IPS DF 6.9 (cell line): Measurements from ENCODE around the gene VRTN.
A peak's percentile ranks its signal among the peaks of the same experiment; 100 is the strongest.
"Not testable (repeated sequence)": the region's sequence is repeated elsewhere in the genome, so short reads cannot be mapped to it uniquely, and the experiment has no call there.

ENCODE experiments used
- DNase-seq: peaks from one replicate; pipeline ENCODE4 v3.0.0-alpha.2; 2013; ENCODE audit warnings: low read depth, low spot score
- H3K27ac ChIP-seq: one replicate; pipeline ENCODE4 v1.5.1; 2013; ENCODE audit warnings: low read length, control low read depth
- H3K27me3 ChIP-seq: 2 replicates; pipeline ENCODE4 v1.6.1; 2013; ENCODE audit warnings: mild to moderate bottlenecking, low read length; ENCODE audit not compliant: control insufficient read depth, insufficient read depth
- H3K36me3 ChIP-seq: 2 replicates; pipeline ENCODE4 v1.6.1; 2013; ENCODE audit warnings: low read length; ENCODE audit not compliant: control insufficient read depth, insufficient read depth
- H3K4me1 ChIP-seq: 2 replicates; pipeline ENCODE4 v1.6.1; 2013; ENCODE audit warnings: low read length; ENCODE audit not compliant: control insufficient read depth, insufficient read depth
- H3K4me3 ChIP-seq: 2 replicates; pipeline ENCODE4 v1.5.1; 2013; ENCODE audit warnings: mild to moderate bottlenecking, low read length
- H3K9me3 ChIP-seq: 2 replicates; pipeline ENCODE4 v1.6.1; 2013; ENCODE audit warnings: low read length, inconsistent platforms; ENCODE audit not compliant: control insufficient read depth, insufficient read depth
- WGBS: extraction: QIAGEN DNeasy Blood & Tissue Kit; methylation state at CpG from one replicate; pipeline ENCODE4 v1.1.7; 2013; ENCODE audit warnings: mixed read lengths, missing lambda C conversion rate; ENCODE audit not compliant: insufficient read length, insufficient coverage; 5-methylcytosine and 5-hydroxymethylcytosine counted together

VRTN gene

DNA sequence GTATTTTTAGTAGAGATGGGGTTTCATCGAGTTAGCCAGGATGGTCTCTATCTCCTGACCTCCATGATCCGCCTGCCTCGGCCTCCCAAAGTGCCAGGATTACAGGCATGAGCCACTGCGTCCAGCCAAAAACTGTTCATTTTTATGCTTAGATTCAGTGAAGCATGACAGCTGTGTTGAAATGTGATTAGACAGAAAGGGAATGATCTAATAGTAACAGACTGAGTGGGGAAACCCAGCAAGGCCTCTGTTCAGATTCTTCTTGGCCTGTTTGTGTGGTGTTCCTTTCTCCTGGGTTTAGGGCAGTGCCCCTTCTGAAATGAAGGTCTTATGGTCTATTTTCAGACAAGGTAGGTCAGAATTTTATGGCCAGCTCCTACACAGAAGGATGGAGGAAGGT lies 33.7 kb upstream of the VRTN start:
- no peak overlapping the region for H3K27ac ChIP-seq
- no peak for DNase-seq
- no peaks in the 10 kb centered on the region for H3K4me1 ChIP-seq
- no peaks in the 10 kb centered on the region for H3K27me3 ChIP-seq
- no CpG with 5 or more reads among the region's 4 CpGs for WGBS
- no peaks in the 10 kb centered on the region for H3K36me3 ChIP-seq
- H3K9me3 ChIP-seq: no peaks in the 10 kb centered on the region
- no peak overlapping the region for H3K4me3 ChIP-seq

GRCh38 chr14:74324931-74325361 lies 23.3 kb upstream of the VRTN start:
- WGBS: 100% methylated on average over 1 of the region's 3 CpGs
- no peak for DNase-seq
- H3K4me1 ChIP-seq: peaks cover 6% of the 10 kb centered on the region; the same call in 1 of the 2 replicates
- no peaks in the 10 kb centered on the region for H3K9me3 ChIP-seq
- H3K27me3 ChIP-seq: no peaks in the 10 kb centered on the region
- H3K36me3 ChIP-seq: no peaks in the 10 kb centered on the region
- no peak overlapping the region for H3K4me3 ChIP-seq
- H3K27ac ChIP-seq: no peak overlapping the region

- whole genome bisulfite sequencing: no CpG with 5 or more reads among the region's 3 CpGs
- no peak for DNase-seq
These were observed 22.8 kb upstream of the VRTN start for GRCh38 chr14:74325446-74325845.

DNA sequence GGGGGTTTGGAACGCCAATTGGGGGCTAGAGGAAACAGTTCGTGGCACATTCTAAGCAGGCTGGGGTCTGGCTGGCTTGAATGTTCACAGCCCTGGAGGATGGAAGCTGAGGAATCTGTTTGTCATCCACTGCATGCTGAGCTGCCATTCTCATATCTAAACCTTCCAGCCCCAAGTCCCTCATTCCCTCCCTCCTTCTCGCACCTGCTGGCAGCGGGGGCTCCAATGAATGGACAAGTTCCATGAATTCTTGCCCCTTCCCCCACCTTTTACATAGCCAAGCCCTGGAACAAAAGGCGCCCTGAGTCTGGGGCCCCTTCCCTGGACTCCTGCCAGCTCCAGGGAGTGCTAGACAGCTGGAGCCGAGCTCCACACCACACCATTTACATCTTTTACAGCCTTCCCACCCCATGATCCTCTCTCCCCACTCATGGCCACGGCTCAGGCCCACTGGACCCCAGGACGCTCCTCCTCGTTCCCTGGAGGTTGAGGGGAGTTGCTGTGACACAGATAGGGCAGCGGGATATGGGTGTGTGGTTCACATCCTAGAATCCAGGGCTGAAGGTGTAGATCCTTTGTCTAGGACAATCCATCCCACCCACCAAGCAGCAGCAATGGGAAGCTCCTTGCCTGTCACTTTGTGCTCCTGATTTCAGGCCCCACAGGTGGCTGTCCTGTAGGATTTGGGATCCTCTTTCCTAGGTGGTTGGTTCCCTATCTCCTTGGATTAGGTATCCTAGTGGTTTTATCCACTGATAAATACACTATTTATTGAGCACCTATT lies 21.7 kb upstream of the VRTN start:
- H3K4me3 ChIP-seq: no peak overlapping the region
- DNase-seq: peak; percentile 94
- H3K36me3 ChIP-seq: no peaks in the 10 kb centered on the region
- H3K9me3 ChIP-seq: no peaks in the 10 kb centered on the region
- H3K27me3 ChIP-seq: no peaks in the 10 kb centered on the region
- H3K4me1 ChIP-seq: peaks cover 6% of the 10 kb centered on the region; the same call in 1 of the 2 replicates
- peak overlapping the region; percentile 32 for H3K27ac ChIP-seq
- no CpG with 5 or more reads among the region's 10 CpGs for WGBS

More at GRCh38 chr14:74325446-74325845, 22.8 kb upstream of the VRTN start:
- Histone ChIP-seq H3K9me3 (no peaks in the 10 kb centered on the region), H3K27ac (peak overlapping the region; percentile 2), H3K36me3 (no peaks in the 10 kb centered on the region), H3K4me3 (no peak overlapping the region), H3K27me3 (no peaks in the 10 kb centered on the region), H3K4me1 (peaks cover 6% of the 10 kb centered on the region; the same call in 1 of the 2 replicates)

- H3K27me3 ChIP-seq, H3K9me3 ChIP-seq, DNase-seq, H3K4me3 ChIP-seq, H3K36me3 ChIP-seq, H3K27ac ChIP-seq, H3K4me1 ChIP-seq: not testable (repeated sequence)
- no CpG with 5 or more reads among the region's 9 CpGs for WGBS
These were observed 18.2 kb upstream of the VRTN start for GRCh38 chr14:74329950-74330552.

GRCh38 chr14:74333909-74334308 lies 14.4 kb upstream of the VRTN start:
- Histone ChIP-seq H3K27me3 (no peaks in the 10 kb centered on the region), H3K27ac (no peak overlapping the region), H3K4me3 (no peak overlapping the region), H3K4me1 (no peaks in the 10 kb centered on the region), H3K9me3 (no peaks in the 10 kb centered on the region), H3K36me3 (no peaks in the 10 kb centered on the region)
- no peak for DNase-seq
- no CpG with 5 or more reads among the region's 4 CpGs for WGBS

DNA sequence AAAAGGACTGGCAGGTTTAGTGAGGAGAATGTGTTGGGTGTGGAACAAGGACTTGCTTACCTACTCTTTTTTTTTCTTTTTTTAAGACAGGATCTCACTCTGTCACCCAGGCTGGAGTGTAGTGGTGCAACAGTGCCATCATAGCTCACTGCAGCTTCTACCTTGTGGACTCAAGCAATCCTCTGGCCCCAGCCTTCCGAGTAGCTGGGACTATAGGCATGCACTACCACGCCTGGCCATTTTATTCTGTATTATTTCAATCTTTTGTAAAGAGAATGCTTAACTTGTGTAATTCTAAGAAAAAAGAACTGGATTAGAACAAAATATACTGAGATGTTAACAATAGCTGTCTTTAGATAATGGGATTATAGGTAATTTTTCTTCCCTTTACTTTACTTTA lies 1.9 kb upstream of the VRTN start:
- H3K9me3 ChIP-seq: no peaks in the 10 kb centered on the region
- H3K4me1 ChIP-seq: no peaks in the 10 kb centered on the region
- no peaks in the 10 kb centered on the region for H3K36me3 ChIP-seq
- H3K27ac ChIP-seq: no peak overlapping the region
- no peak for DNase-seq
- H3K27me3 ChIP-seq: no peaks in the 10 kb centered on the region
- WGBS: no CpG with 5 or more reads among the region's 2 CpGs
- H3K4me3 ChIP-seq: no peak overlapping the region

DNA sequence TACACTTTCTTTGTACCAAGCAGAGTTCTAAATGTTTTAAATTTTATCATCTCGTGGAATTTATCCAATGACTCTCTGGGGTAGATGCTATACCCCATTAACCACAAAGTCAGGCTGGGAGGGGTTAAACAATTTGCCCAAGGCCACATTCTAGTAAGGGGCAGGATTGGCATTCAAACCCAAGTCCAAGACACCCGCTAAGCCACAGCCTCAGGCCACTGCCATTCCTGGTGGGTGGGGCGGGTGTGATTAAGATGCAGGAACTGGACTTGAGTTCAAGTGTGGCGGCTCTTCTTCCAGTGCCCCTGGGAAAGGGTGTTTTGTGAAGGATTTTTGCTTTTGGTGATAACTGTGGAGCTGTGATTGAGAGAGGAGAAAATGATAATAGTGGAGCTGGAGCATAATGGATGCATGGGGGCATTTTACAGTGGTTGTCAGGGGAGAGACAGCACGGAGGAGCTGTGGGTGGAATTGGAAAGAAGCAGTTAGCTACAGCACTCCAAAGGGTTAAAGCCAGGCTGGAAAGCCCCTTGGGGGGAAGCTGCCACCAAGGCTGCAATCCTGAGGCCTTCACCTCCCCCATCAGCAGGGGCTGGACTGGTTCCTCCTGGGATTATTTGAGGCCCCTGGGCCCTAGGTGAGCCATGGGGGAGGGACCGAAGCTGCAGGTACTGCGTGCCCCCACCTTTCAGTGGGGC lies 1.0 kb upstream of the VRTN start:
- no CpG with 5 or more reads among the region's 7 CpGs for WGBS
- H3K4me3 ChIP-seq: peak overlapping the region; percentile 92; the same call in 1 of the 2 replicates

DNA sequence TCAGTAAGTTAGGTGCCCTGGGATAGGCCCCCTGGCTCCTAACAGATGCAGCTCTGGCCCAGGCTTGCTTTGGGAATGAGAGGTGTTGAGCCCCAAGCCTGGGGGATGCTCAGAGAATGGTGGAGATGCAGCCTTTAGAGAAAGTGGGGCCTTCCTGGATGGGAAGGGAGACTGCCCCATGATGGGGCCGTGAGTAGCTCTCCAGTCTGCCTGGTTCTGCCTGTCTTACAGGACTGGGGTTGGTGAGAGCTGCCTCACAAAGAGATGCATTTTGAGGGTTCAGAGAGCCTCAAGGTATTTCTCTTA lies 523 bp upstream of the VRTN start:
- no peaks in the 10 kb centered on the region for H3K9me3 ChIP-seq
- no CpG with 5 or more reads among the region's 1 CpG for WGBS
- H3K4me1 ChIP-seq: no peaks in the 10 kb centered on the region
- H3K4me3 ChIP-seq: peak overlapping the region; percentile 92; the same call in 1 of the 2 replicates
- DNase-seq: no peak
- H3K27me3 ChIP-seq: no peaks in the 10 kb centered on the region
- H3K27ac ChIP-seq: peak overlapping the region; percentile 12
- no peaks in the 10 kb centered on the region for H3K36me3 ChIP-seq

More for the DNA sequence above, 1.0 kb upstream of the VRTN start:
- Histone ChIP-seq H3K4me1 (no peaks in the 10 kb centered on the region), H3K9me3 (no peaks in the 10 kb centered on the region), H3K27ac (peak overlapping the region; percentile 12), H3K36me3 (no peaks in the 10 kb centered on the region), H3K27me3 (no peaks in the 10 kb centered on the region)
- DNase-seq: no peak

DNA sequence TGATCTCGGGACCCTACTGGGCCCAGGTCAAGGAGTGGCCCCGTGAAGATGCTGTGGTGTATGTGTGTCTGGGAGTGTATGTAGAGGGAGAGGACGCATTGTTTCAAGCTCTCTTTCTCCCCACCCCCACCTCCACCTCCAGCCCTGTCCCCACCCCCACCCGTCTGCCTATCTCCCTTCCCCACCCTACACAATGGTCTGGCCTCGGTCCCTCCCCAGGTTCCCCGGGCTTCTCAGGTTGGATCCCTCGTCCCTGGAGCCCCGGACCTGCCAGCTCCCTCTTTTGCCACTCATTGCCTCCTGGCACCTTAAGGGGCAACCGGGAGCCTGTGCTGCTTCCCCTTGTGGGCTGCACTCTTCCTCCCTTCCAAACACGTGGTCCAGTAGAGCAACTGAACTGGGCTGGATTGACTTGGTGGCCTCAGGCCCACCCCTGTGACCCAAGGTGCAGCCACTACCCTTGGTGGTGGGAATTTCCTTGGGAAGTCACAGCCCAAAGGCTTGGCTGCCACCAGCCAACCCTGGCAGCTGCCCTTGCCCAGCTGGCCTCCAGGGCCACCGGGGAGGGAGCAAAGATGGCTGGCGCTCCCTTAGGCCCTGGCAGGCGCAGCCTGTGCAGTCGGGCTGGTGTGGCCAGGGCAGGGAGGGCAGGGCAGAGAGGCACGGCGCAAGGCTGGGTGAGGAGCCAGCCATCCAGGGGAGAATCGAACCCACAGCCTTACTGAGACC lies 628 bp downstream of the VRTN start:
- Histone ChIP-seq H3K9me3 (no peaks in the 10 kb centered on the region), H3K27me3 (no peaks in the 10 kb centered on the region), H3K36me3 (no peaks in the 10 kb centered on the region), H3K4me1 (no peaks in the 10 kb centered on the region), H3K27ac (peak overlapping the region; percentile 17), H3K4me3 (peak overlapping the region; percentile 92)
- WGBS: no CpG with 5 or more reads among the region's 17 CpGs
- no peak for DNase-seq
